SK-N-SH (cell line): ENCODE measurements around the gene PAF1.
A peak's percentile ranks its signal among the peaks of the same experiment; 100 is the strongest.

Experiments
- CTCF ChIP-seq: fragments of 200-600 bp; sonication (generic); IDR thresholded peaks from 2 replicates; pipeline ENCODE4 v1.6.1; 2017; ENCODE audit warnings: antibody characterized with exemption, mild to moderate bottlenecking, moderate library complexity
- RAD21 ChIP-seq: IDR thresholded peaks from 2 replicates; pipeline ENCODE4 v1.6.1; 2012; ENCODE audit warnings: mild to moderate bottlenecking, low read length
- USF1 ChIP-seq: IDR thresholded peaks from 2 replicates; pipeline ENCODE4 v1.4.0; 2012; ENCODE audit warnings: low read depth, borderline replicate concordance

DNA sequence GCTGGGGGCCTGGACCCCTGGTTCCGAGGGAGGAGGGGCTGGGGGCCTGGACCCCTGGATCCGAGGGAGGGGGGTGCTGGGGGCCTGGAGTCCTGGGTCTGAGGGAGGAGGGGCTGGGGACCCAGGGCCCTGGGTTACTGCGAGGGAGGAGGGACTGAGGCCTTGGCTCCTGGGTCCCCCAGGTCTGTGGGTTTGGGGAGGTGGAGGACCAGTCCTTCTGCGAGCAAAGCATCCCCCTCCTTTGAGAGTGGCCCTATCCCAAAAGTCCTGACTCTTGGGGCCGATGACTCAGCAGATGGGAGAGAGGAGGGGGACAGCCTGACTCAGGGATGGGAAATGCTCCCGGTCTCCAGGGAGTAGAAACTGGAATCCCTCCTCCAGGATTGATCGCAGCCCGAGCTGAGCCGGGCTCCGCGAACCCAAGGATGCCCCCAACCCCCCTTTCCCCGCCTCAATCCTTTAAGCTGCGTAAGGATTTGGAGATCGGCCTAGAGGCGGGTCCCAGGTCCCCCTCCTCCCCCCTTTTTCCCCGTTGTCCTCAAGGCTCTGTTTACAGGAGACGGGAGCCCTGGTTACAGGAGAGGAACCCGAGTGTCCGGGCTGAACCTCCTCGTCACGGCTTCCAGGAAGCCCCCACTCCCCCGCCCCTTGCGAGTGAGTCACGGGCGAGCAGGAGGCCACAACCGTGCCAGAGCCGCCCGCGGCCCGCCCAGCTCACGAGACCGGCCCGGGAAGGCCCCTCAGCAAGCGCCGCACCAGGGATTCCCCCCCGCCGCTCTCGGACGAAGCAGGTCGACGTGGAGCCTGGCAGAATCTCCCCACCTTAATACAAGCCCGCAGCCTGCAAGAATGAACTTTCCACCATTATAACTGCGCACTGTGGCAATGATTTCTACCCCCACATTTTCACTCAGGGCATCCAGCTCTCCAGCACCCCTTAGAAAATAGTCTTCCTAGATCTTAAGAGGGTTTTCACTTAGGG is 12.7 kb upstream of the PAF1 start:
- TF ChIP-seq RAD21 (no peak), CTCF (no peak), USF1 (0 out of 2 replicates have a peak, but pooled peaks have one; percentile 12)
